Common myeloid progenitor, CD34-positive (primary cell): ENCODE measurements around the gene NR4A1.

Experiments used
- CTCF ChIA-PET: fragments of 350-600 bp; sonication (Branson Sonifier 250); formaldehyde crosslinking; loops from one replicate; lab custom pipeline; 2021; ENCODE audit warnings: antibody characterized with exemption; lab: Charles Lee
- POLR2A ChIA-PET: fragments of 350-600 bp; sonication (Branson Sonifier 250); formaldehyde crosslinking; loops from one replicate; lab custom pipeline; 2021; ENCODE audit warnings: antibody characterized with exemption; lab: Charles Lee
- DNase-seq, 3 donors: peaks; one replicate each; pipeline versions ENCODE4 v3.0.0 to v3.0.0-alpha.2; 2013
- H3K27ac ChIP-seq, 2 experiments: 1 replicate in 1 of 2; 2 replicates in 1 of 2; pipeline ENCODE4 v1.7.0; 2013; ENCODE audit warnings: inconsistent platforms in 2 of 2, low read length in 2 of 2, mild to moderate bottlenecking in 2 of 2, low read depth in 1 of 2, moderate library complexity in 1 of 2; ENCODE audit not compliant: severe bottlenecking in 2 of 2, insufficient read depth in 1 of 2, poor library complexity in 1 of 2
- H3K27me3 ChIP-seq, 5 experiments: replicated peaks in 2 of 5; 1 replicate in 3 of 5; 2 replicates in 2 of 5; pipeline versions ENCODE4 v1.6.1 to v1.7.0; 2013; ENCODE audit warnings: low read length in 4 of 5, mild to moderate bottlenecking in 2 of 5, moderate library complexity in 2 of 5, inconsistent platforms in 1 of 5; ENCODE audit not compliant: insufficient read depth in 5 of 5, control insufficient read depth in 4 of 5
- H3K36me3 ChIP-seq, 4 experiments: 1 replicate in 2 of 4; 2 replicates in 2 of 4; pipeline versions ENCODE4 v1.6.1 to v1.7.0; 2013; ENCODE audit warnings: low read length in 3 of 4, control low read depth in 1 of 4, mild to moderate bottlenecking in 1 of 4; ENCODE audit not compliant: control insufficient read depth in 4 of 4, insufficient read depth in 4 of 4
- H3K4me1 ChIP-seq, 4 experiments: 1 replicate in 3 of 4; 2 replicates in 1 of 4; pipeline versions ENCODE4 v1.6.1 to v1.7.1; 2013; ENCODE audit warnings: low read length in 3 of 4, mild to moderate bottlenecking in 3 of 4, control low read depth in 1 of 4, inconsistent platforms in 1 of 4, moderate library complexity in 1 of 4; ENCODE audit not compliant: control insufficient read depth in 4 of 4, insufficient read depth in 4 of 4; ENCODE audit errors: control extremely low read depth in 1 of 4
- H3K4me3 ChIP-seq, 7 experiments: 1 replicate in 4 of 7; 2 replicates in 3 of 7; pipeline versions ENCODE4 v1.5.1 to v1.7.0; 2013; ENCODE audit warnings: mild to moderate bottlenecking in 7 of 7, low read length in 6 of 7, moderate library complexity in 6 of 7, inconsistent platforms in 2 of 7, low read depth in 2 of 7, control low read depth in 1 of 7; ENCODE audit not compliant: insufficient read depth in 4 of 7, control insufficient read depth in 1 of 7; ENCODE audit errors: extremely low read depth in 1 of 7
- H3K9me3 ChIP-seq, 5 experiments: 1 replicate in 4 of 5; 2 replicates in 1 of 5; pipeline versions ENCODE4 v1.6.1 to v1.7.1; 2013; ENCODE audit warnings: low read length in 4 of 5, mild to moderate bottlenecking in 2 of 5, inconsistent platforms in 1 of 5, low read depth in 1 of 5, moderate library complexity in 1 of 5; ENCODE audit not compliant: control insufficient read depth in 4 of 5, insufficient read depth in 2 of 5; ENCODE audit errors: control extremely low read depth in 1 of 5
- WGBS: methylation state at CpG from one replicate; pipeline ENCODE4 v1.1.5; 2013; ENCODE audit not compliant: insufficient coverage; 5-methylcytosine and 5-hydroxymethylcytosine counted together

Gene NR4A1

DNA sequence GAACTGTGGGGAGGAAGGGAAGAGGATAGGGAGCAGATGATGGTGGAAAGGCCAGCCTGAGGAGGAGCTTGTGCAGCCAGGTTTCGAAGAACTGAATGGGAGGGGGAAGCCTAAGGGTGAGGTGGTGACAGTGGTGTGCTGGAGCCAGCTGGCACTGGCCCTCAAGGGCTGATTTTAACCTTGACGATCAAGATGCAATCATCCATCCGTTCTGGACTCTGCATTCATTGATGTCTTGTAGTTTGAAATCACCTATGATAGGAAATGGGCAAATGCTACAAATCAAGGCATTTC, 15.8 kb downstream of the NR4A1 start:
- no peak overlapping the region for H3K4me3 ChIP-seq
- H3K4me1 ChIP-seq: peaks cover 4 to 19% (median 18%) of the 10 kb centered on the region in 4 experiments
- CTCF ChIA-PET: interaction anchor here (1.1 to 31.9 kb wide), 5 partner anchors 10 to 60 kb away, joined by 4 to 661 read pairs (median 8); partner anchors contain the start of genes NR4A1 and SMIM41
- H3K9me3 ChIP-seq: no peaks in the 10 kb centered on the region
- 81% methylated on average over 3 of the region's 3 CpGs for WGBS
- POLR2A ChIA-PET: interaction anchor here (1.5 kb wide), 1 partner anchor 16 kb away, joined by 6 read pairs; the partner anchor contains the start of gene NR4A1
- H3K27ac ChIP-seq: no peak overlapping the region
- peaks cover 0 to under 1% (median 0%) of the 10 kb centered on the region in 4 experiments for H3K36me3 ChIP-seq
- no peak for DNase-seq
- H3K27me3 ChIP-seq: no peaks in the 10 kb centered on the region

DNA sequence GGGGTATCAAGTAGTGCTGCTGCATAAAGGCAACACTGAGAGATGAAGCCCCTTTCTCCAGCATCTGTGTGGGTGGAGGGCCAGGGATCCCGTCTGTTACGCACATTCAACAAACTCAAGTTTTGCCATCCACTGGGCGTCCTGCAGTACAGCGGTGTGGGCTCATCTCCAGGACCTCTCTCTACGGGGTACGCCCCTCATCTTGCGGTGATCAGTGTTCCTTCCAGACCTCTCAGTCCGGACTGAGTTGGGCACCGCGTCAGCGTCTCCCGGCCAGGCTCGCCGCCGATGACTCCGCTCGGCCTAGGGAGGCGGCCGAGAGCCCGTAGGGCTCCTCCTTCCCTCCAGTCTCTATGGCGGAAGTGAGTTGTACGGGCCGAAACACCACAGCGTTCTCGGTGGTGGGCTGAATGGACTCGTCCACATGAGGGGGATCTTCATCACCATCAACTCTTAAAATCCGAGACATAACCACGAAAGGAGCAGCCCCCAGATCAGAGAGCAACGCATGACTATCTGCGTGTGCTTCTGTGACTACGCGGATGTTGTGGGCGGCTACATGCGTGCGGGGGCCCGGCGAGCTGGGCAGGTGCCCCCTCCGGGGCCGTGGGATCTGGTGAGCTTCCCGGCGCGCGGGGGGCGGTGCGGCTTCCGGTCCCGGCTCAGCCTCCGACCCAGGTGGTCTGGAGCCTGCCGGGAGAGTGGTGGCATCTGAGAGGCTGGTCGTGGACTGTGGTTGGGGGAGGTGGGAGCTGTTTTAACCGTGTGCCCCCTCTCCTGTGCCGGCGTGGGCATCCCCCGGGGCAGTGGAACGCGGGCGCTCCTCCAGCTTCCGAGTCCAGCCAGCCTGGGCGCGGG, 18.3 kb downstream of the NR4A1 start, which contains the start of gene ATG101:
ATG101 (plus strand) TSS at position 652 of the 858 bp plus-strand sequence. CDS start 3,673 bp downstream, outside the sequence.
- CTCF ChIA-PET: interaction anchor here (1.0 to 31.9 kb wide), 10 partner anchors 9 to 43 kb away, joined by 3 to 661 read pairs (median 6); partner anchors contain the start of gene SMIM41
- Histone ChIP-seq H3K36me3 (peaks cover 4 to 22% (median 13%) of the 10 kb centered on the region in 4 experiments), H3K9me3 (no peaks in the 10 kb centered on the region), H3K27me3 (no peaks in the 10 kb centered on the region), H3K4me1 (peaks cover 4 to 19% (median 18%) of the 10 kb centered on the region in 4 experiments), H3K27ac (peak within 1 kb of the TSS; percentile 95 to 98), H3K4me3 (peak within 1 kb of the TSS; percentile 69 to 99 (median 93))
- POLR2A ChIA-PET: interaction anchor here (0.6 to 3.7 kb wide), 11 partner anchors 10 to 47 kb away, joined by 3 to 20 read pairs (median 4); partner anchors contain the start of gene NR4A1
- WGBS: 0% methylated on average over 35 of the region's 60 CpGs
- peak; percentile 96 to 98 (median 97) for DNase-seq

DNA sequence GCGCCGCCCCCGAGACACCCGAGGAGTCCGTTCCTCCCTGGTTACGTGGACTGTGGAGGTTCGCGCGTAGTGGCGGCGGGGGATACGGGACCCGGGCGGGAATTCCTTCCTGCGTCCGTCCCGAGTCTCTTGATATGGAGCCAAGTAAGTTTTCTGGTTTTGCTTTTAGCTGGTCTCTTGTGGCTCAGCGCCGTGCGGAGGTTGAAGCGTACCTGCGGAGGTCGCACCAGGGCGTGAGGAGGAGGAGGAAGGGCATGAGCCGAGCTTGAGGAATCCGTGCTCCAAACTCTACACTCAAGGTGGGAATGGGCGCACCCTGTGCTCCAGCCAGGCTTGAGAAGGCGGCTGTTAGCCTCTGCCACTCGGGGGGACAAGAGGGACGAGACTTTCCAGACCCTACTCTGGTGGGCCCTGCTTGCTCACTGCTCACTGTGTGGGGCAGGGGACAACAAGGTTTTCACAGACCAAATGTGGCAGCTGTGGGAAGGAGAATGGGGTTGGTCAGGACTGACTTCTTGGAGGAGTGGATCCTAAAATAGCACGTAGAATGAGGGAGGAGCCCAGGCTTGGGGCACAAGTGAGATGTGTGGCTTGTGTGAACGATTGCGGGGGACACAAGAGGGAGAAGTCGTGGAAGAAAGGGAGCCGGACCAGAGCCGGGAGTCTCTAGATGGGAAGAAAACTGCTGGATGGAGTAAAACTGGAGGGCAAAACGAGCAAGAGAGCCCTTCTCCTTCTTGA, 19.1 kb downstream of the NR4A1 start:
- Histone ChIP-seq H3K4me1 (peaks cover 4 to 19% (median 18%) of the 10 kb centered on the region in 4 experiments), H3K27ac (peak overlapping the region; percentile 95 to 98), H3K27me3 (no peaks in the 10 kb centered on the region), H3K4me3 (peak overlapping the region; percentile 69 to 99 (median 93)), H3K9me3 (no peaks in the 10 kb centered on the region), H3K36me3 (peaks cover 8 to 30% (median 19%) of the 10 kb centered on the region in 4 experiments)
- no peak for DNase-seq
- 4% methylated on average over 36 of the region's 37 CpGs for WGBS
- ChIA-PET POLR2A (interaction anchor here (0.6 to 3.7 kb wide), 9 partner anchors 10 to 48 kb away, joined by 3 to 20 read pairs (median 5); partner anchors contain the start of gene NR4A1), CTCF (interaction anchor here (0.9 to 31.9 kb wide), 11 partner anchors 9 to 44 kb away, joined by 3 to 661 read pairs (median 5); partner anchors contain the start of gene SMIM41)

DNA sequence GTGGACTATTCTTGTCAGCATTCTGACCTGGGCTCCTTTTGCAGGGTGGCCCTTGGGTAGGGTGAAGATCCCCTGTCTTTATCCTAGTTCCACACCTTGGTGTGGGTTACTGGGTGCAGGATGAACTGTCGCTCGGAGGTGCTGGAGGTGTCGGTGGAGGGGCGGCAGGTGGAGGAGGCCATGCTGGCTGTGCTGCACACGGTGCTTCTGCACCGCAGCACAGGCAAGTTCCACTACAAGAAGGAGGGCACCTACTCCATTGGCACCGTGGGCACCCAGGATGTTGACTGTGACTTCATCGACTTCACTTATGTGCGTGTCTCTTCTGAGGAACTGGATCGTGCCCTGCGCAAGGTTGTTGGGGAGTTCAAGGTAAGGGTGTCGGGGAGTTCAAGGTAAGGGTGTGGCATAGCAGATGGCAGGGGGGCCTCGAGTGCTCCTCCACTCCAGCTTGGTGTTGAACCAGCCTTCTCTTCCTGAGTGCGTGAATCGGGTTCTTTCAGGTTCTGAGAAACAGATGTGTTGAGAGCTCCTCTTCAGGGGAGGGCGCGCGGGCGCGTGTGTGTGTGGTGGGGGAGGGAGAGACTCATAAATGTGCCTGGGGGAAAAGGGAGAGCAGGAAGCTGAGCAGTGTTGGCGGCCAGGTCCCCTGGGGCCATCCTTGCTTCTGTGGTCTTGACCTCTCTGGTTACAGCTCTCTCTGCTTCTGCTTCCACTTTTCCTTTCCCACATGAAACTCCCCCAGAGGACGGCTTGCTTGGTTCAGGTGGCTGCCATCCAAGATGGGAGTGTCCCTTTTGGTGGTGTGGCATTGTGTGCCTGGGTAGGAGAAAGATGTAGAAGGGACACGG, 22.5 kb downstream of the NR4A1 start:
- CTCF ChIA-PET: interaction anchor here (1.0 to 31.9 kb wide), 5 partner anchors 9 to 47 kb away, joined by 3 to 661 read pairs (median 3); no protein-coding TSS in a partner anchor
- no peak for DNase-seq
- H3K9me3 ChIP-seq: no peaks in the 10 kb centered on the region
- POLR2A ChIA-PET: interaction anchor here (0.6 kb wide), 1 partner anchor 32 kb away, joined by 3 read pairs; no protein-coding TSS in a partner anchor
- no peak overlapping the region for H3K27ac ChIP-seq
- peaks cover 25 to 59% (median 40%) of the 10 kb centered on the region in 4 experiments for H3K36me3 ChIP-seq
- WGBS: 96% methylated on average over 16 of the region's 23 CpGs
- peaks cover 4 to 19% (median 18%) of the 10 kb centered on the region in 4 experiments for H3K4me1 ChIP-seq
- H3K27me3 ChIP-seq: no peaks in the 10 kb centered on the region
- H3K4me3 ChIP-seq: no peak overlapping the region

DNA sequence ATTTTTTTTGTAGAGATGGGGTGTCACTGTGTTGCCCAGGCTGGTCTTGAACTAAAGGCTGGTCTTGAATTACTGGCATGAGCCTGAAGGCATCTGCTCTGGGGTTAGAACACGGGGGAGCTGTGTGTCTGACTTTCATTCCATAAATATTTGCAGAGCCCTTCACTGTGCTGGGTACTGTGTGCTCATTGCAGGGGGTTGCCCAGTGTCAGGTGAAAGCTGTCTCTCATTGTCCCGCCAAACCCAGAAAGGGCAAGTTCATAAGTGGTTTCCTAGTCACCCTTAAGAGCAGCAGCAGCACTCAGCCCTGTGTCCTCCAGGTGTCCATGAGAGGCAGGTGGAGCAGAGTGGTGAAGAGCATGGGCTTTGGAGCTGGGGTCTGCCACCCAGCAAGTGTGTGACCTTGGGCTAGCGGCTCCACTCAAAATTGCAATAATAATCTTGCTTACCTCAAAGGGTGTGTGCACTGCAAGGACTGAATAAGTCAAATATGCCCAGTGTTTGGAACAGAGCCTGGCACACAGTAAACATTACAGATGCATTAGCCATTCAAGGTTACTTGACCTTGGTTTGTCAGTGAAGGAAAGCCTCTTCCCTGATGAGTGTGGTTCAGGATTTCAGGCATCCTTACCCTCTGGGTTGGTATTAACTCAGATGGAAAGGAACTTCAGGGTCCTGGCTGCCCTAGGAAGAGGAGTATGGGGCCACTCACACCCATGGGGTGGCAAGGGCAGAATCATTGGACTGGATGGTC, 23.9 kb downstream of the NR4A1 start:
- no peaks in the 10 kb centered on the region for H3K9me3 ChIP-seq
- POLR2A ChIA-PET: no interaction called here
- H3K27ac ChIP-seq: no peak overlapping the region
- no peaks in the 10 kb centered on the region for H3K27me3 ChIP-seq
- peaks cover 25 to 63% (median 47%) of the 10 kb centered on the region in 4 experiments for H3K36me3 ChIP-seq
- H3K4me1 ChIP-seq: peaks cover 4 to 14% (median 12%) of the 10 kb centered on the region in 4 experiments
- no peak overlapping the region for H3K4me3 ChIP-seq
- no peak for DNase-seq
- CTCF ChIA-PET: interaction anchor here (1.0 to 31.9 kb wide), 2 partner anchors 28 to 49 kb away, joined by 3 to 661 read pairs; no protein-coding TSS in a partner anchor
- WGBS: 97% methylated on average over 3 of the region's 3 CpGs
